Choroid plexus epithelial cell (primary cell): ENCODE measurements around the gene CLCF1.
A peak's percentile ranks its signal among the peaks of the same experiment; 100 is the strongest.

Source experiments
- DNase-seq: peaks from one replicate; pipeline ENCODE4 v3.0.0-alpha.2; 2010; ENCODE audit warnings: low read depth
- H3K4me3 ChIP-seq: 2 replicates; pipeline ENCODE4 v1.5.1; 2011; ENCODE audit warnings: low read depth, mild to moderate bottlenecking, control low read depth, low read length, moderate library complexity
- CTCF ChIP-seq: conservative IDR thresholded peaks from 2 replicates; pipeline ENCODE4 v1.5.1; 2011; ENCODE audit warnings: low read depth, mild to moderate bottlenecking, control low read depth, inconsistent platforms, low read length, moderate library complexity

Gene CLCF1

DNA sequence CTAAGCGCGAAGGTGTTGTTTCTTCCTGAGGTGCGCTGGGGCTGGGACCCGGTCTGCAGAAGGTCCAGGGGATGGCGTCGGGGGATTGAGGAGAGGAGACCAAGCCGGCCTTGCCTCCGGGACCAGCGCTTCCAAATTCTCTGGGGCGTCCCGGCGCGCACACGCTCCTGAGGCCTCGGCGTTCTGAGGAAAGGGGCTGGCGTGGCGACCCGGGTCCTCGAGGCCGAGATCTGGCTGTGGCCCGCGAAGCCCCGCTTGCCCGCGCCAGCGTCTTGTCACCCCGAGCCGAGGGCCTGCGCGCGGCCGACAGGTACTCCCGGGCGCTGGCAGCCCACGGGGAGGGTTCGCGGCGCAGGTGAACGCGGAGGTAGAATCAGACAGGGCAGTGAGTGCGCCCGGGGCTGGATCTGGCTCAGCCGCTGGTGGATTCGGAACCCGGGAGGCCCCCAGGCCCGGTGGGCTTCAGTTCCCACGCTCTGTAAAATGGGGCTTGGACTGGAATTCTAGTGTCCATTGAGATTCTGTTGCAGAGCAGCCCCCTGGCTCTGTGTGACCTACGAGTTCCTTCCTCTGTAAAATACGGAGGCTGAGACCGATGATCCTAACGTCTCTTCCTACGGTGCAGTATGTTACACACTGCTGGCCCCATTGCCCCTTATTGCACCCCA, 55.4 kb downstream of the CLCF1 start:
- DNase-seq, result no peak
- H3K4me3 ChIP-seq, result peak overlapping the region; percentile 88
- no peak for TF ChIP-seq CTCF

- peak overlapping the region; percentile 88 for H3K4me3 ChIP-seq
- peak; percentile 94 for DNase-seq
- TF ChIP-seq CTCF, result peak; percentile 89
Measured at GRCh38 chr11:67317205-67317887, 56.1 kb downstream of the CLCF1 start.

- H3K4me3 ChIP-seq, result peak overlapping the region; percentile 88
- no peak for TF ChIP-seq CTCF
- DNase-seq, result no peak
Measured at GRCh38 chr11:67316882-67317204, 56.6 kb downstream of the CLCF1 start.

- DNase-seq, result no peak
- no peak overlapping the region for H3K4me3 ChIP-seq
- TF ChIP-seq CTCF, result no peak
Measured at GRCh38 chr11:67315325-67315909, 58.0 kb downstream of the CLCF1 start.

DNA sequence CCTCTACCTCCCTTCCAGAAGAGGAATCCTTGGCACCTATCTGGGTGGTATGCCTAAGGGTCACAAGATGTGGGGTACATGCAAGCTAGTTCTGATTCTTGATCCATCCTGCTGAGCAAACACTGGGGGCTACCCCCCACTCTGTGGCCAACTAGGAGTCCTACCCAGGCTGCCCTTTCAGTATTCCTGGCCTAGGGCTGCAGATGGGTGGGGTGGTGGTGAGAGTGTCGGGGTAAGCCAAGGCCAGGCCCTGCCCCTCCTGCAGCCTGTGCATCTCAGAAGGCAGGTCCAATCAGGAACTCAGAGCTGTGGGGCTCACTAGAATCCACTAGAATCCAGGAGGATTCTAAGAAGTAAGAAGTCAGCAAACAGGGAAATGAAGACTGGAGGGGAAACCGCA, 59.2 kb downstream of the CLCF1 start:
- no peak overlapping the region for H3K4me3 ChIP-seq
- DNase-seq, result no peak
- no peak for TF ChIP-seq CTCF
